ENCODE data around the gene WFS1. TPM values are rescaled to one million over a fixed set of nuclear protein-coding genes. Genes with fewer than 3 reads are reported as not detected.
A peak's percentile ranks its signal among the peaks of the same experiment; 100 is the strongest.

WFS1 gene
- total and polyA plus RNA-seq, 7 donors: 5.9 to 13.3 (median 8.8) TPM

DNA sequence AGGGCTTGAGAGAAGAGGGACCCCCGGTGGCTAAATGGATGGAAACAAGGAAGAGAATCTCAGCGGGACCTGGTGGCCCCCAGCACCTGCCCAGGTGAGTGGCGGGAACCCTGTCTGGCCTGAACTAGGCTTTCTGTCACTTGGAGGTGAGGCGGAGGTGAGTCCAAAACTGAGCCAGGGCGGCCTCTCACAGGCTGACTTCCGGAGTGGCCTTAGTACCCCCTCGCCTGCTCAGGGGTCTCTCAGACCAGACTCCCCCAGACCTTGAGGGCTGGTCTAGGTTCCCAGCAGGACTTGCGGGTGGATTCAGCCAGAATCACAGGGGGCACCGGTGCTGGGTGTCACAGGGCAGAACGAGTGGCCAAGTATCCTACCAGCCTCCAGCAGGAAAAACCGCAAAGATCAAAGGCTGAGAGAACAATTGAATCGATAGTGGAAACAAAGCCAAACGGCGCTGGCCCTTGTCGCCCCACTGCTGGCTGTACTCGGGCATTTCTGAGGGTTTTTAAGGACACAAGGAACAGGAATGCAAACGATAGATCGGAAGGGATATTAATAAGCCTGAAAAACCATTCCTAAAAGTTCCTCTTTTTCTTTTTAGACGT lies 67.8 kb downstream of the WFS1 start:
- H3K27me3 ChIP-seq (ENCODE audit: insufficient read depth in 3 of 3, low read length in 2 of 3): peaks cover 0 to 55% (median 6%) of the 10 kb centered on the region in 3 donors
- DNase-seq (no peak), ATAC-seq (no peak)

DNA sequence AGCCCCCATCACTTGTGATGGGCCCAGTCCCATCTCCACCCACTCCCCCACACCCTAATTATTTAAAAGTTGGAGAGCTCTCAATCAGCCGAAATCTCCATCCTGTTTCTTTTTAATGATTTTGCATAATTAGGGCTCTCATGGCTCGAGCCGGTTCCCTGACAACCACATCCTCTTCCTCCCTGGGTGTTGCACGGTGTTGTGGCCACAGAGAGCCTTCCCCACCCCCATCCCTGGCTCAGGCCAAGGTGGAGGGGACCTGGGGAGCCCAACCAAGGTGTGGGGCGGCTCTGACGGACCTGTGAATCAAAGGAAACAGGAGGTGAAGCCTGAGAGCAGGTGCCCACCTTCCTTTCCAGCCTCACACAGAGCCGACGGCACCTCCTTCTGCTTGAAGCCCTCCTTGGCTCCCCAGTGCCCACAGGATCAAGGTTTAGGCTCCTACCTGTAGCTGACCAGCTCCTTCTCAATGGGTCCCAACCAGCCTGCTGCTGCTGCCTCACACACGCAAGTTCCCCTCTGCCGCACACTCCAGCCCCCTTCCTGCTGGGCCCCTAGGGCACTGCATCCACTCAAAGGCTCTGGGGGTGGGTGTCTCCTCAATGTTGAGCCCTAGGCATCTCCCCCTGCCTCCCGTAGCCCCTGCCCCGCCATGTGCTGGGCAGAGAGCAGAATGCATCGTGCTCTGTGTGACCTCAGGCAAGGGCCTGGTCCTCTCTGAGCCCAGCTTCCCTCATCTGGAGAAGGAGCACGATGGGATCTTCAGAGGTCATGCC lies 68.7 kb downstream of the WFS1 start:
- Histone ChIP-seq H3K9me3 (no peaks in the 10 kb centered on the region), H3K27ac (no peak overlapping the region), H3K4me1 (no peaks in the 10 kb centered on the region), H3K4me3 (no peak overlapping the region), H3K36me3 (ENCODE audit: insufficient read depth in 1 of 2, low read depth in 1 of 2) (no peaks in the 10 kb centered on the region), H3K27me3 (ENCODE audit: insufficient read depth in 3 of 3, low read length in 2 of 3) (peaks cover 0 to 55% (median 6%) of the 10 kb centered on the region in 3 donors)
- no peak for ATAC-seq
- TF ChIP-seq, protein P1, sequence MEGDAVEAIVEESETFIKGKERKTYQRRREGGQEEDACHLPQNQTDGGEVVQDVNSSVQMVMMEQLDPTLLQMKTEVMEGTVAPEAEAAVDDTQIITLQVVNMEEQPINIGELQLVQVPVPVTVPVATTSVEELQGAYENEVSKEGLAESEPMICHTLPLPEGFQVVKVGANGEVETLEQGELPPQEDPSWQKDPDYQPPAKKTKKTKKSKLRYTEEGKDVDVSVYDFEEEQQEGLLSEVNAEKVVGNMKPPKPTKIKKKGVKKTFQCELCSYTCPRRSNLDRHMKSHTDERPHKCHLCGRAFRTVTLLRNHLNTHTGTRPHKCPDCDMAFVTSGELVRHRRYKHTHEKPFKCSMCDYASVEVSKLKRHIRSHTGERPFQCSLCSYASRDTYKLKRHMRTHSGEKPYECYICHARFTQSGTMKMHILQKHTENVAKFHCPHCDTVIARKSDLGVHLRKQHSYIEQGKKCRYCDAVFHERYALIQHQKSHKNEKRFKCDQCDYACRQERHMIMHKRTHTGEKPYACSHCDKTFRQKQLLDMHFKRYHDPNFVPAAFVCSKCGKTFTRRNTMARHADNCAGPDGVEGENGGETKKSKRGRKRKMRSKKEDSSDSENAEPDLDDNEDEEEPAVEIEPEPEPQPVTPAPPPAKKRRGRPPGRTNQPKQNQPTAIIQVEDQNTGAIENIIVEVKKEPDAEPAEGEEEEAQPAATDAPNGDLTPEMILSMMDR (IDR thresholded peaks at IDR 0.05): no peak
- no peak for DNase-seq
- WGBS, 3 donors: 54 to 57% (median 57%) methylated on average over 14 of the region's 14 CpGs
- intact Hi-C loops (cut with DNase I): loop anchor here in 1 of 2 donors (10.0 kb wide), 1 partner anchor 206 kb away; no protein-coding TSS in a partner anchor

More for the DNA sequence above, 67.8 kb downstream of the WFS1 start:
- 20 to 24% (median 20%) methylated on average over 18 to 19 of the region's 19 CpGs for WGBS, 3 donors
- H3K4me3 ChIP-seq: no peak overlapping the region
- H3K36me3 ChIP-seq (ENCODE audit: insufficient read depth in 1 of 2, low read depth in 1 of 2): no peaks in the 10 kb centered on the region
- no peak overlapping the region for H3K27ac ChIP-seq
- TF ChIP-seq, protein P1 (IDR thresholded peaks at IDR 0.05): no peak
- intact Hi-C loops (cut with DNase I): loop anchor here in 1 of 2 donors (10.0 kb wide), 1 partner anchor 207 kb away; no protein-coding TSS in a partner anchor
- no peaks in the 10 kb centered on the region for H3K9me3 ChIP-seq
- H3K4me1 ChIP-seq: no peaks in the 10 kb centered on the region

DNA sequence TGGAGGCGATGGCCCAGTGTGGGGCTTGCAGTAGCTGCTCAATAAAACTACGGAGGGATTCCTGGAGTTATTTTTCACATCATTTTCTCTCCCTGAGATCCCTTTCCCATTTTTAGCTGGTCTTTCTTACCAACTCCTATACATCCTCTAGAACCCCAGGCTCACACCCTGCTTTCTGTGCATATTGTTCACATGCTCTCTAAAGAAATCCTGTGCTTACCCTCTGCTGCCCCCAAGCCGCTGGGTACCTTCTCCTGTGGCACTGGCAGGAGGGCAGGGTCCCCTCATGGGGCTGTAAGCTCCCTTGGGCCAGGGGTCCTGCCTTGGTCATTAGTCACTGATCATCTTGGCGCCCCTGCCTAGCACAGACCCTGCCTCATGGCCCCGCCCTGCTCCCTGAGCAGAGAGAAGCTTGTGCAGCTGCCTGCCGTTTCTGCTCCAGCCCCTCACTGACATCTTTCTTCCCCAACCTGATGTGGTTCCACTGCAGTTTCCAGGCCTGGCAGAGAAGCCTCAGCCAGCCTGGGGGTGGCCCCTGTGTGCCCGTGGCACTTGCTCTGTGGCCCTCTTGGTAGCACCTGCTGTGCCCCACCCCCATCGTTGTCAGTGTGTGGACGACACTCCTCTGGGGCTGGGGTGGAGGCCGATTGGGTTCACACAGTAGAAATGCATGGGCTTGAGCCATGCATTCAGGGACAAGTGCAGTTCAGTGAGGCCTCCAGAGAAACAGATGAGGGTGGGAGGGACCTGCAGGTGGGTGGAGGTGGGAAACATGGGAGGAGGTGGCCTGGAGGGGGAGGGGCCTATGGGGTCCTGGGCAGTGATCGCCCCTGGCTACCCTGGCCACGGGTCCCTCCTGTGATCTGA lies 69.5 kb downstream of the WFS1 start:
- 55 to 60% (median 59%) methylated on average over 12 of the region's 12 CpGs for WGBS, 3 donors
- intact Hi-C loops (cut with DNase I): loop anchor here in 1 of 2 donors (10.0 kb wide), 1 partner anchor 206 kb away; no protein-coding TSS in a partner anchor
- peak in 1 of 2 donors; percentile 23 for DNase-seq

DNA sequence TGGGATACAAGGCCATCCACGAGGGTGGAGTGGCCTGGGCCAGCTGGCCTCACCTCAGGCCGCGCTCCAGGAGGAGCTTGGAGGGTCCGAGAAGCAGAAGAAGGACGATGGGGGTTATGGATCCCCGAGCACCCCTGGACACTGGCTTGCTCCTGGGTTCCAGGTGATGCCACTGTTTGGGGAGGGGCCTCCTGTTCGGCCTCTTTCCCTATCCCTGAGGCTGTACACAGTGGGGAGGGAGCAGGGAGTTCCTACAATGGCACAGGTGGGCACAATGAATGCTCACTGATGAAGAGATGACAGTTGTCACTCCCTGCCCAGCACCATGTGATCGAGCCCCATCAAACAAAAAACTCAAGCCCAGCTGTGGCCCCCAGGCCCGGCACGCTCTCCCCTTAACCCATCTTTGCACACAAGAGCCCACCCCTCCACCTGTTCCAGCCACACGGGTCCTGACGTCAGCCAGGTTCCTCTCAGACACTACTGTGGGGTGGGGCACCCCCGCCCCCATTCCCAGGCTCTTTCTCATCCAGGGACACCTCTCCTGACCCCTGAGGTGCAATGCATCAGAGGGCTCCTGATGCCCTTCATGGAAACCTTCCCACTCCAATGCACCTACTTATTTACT lies 70.3 kb downstream of the WFS1 start:
- no peaks in the 10 kb centered on the region for H3K4me1 ChIP-seq
- TF ChIP-seq, protein P1 (IDR thresholded peaks at IDR 0.05): no peak
- ATAC-seq (no peak), DNase-seq (peak in 1 of 2 donors; percentile 22)
- intact Hi-C loops (cut with DNase I): loop anchor here in 1 of 2 donors (10.0 kb wide), 1 partner anchor 205 kb away; no protein-coding TSS in a partner anchor
- no peaks in the 10 kb centered on the region for H3K9me3 ChIP-seq
- peaks cover 0 to 53% (median 4%) of the 10 kb centered on the region in 3 donors for H3K27me3 ChIP-seq (ENCODE audit: insufficient read depth in 3 of 3, low read length in 2 of 3)
- no peak overlapping the region for H3K27ac ChIP-seq
- H3K4me3 ChIP-seq: no peak overlapping the region
- 69 to 81% (median 74%) methylated on average over 13 of the region's 13 CpGs for WGBS, 3 donors
- no peaks in the 10 kb centered on the region for H3K36me3 ChIP-seq (ENCODE audit: insufficient read depth in 1 of 2, low read depth in 1 of 2)

More for the DNA sequence above, 69.5 kb downstream of the WFS1 start:
- ATAC-seq: no peak
- H3K27ac ChIP-seq: no peak overlapping the region
- no peaks in the 10 kb centered on the region for H3K36me3 ChIP-seq (ENCODE audit: insufficient read depth in 1 of 2, low read depth in 1 of 2)
- TF ChIP-seq, protein P1 (IDR thresholded peaks at IDR 0.05): no peak
- no peaks in the 10 kb centered on the region for H3K4me1 ChIP-seq
- no peak overlapping the region for H3K4me3 ChIP-seq
- H3K27me3 ChIP-seq (ENCODE audit: insufficient read depth in 3 of 3, low read length in 2 of 3): peaks cover 0 to 55% (median 4%) of the 10 kb centered on the region in 3 donors
- no peaks in the 10 kb centered on the region for H3K9me3 ChIP-seq
